Muscle of leg (tissue), 11 donors: Measurements from ENCODE around the gene B3GALT2. TPM values are rescaled to one million over a fixed set of nuclear protein-coding genes. Genes with fewer than 3 reads are reported as not detected.
"Not testable (repeated sequence)": the region's sequence is repeated elsewhere in the genome, so short reads cannot be mapped to it uniquely, and the experiment has no call there.

ENCODE experiments used
- DNase-seq: peaks from one replicate; pipeline ENCODE4 v3.0.0; 2013
- H3K27ac ChIP-seq: one replicate; pipeline ENCODE4 v1.5.1; 2013; ENCODE audit warnings: mild to moderate bottlenecking, low read length, control low read depth
- H3K27me3 ChIP-seq: one replicate; pipeline ENCODE4 v1.6.1; 2013; ENCODE audit warnings: low read length; ENCODE audit not compliant: control insufficient read depth, insufficient read depth
- H3K36me3 ChIP-seq: one replicate; pipeline ENCODE4 v1.6.1; 2013; ENCODE audit warnings: low read length; ENCODE audit not compliant: control insufficient read depth, insufficient read depth
- H3K4me1 ChIP-seq: one replicate; pipeline ENCODE4 v1.6.1; 2013; ENCODE audit warnings: low read length; ENCODE audit not compliant: control insufficient read depth, insufficient read depth
- H3K4me3 ChIP-seq: one replicate; pipeline ENCODE4 v1.5.1; 2013; ENCODE audit warnings: low read length, control low read depth
- H3K9me3 ChIP-seq: replicated peaks from 2 replicates; pipeline ENCODE4 v1.6.1; 2013; ENCODE audit warnings: low read depth, low read length; ENCODE audit not compliant: control insufficient read depth
- WGBS: methylation state at CpG from one replicate; pipeline ENCODE4 v1.1.5; 2013; ENCODE audit warnings: missing lambda C conversion rate; ENCODE audit not compliant: insufficient coverage; 5-methylcytosine and 5-hydroxymethylcytosine counted together
- polyA plus RNA-seq, 8 donors: library from polyadenylated mRNA; unstranded; fragments of 120-200 nt; gene quantifications; one replicate each; pipeline versions ENCODE4 v1.2.1 to v1.2.3, GENCODE V29; 2013; ENCODE audit warnings: inconsistent platforms in 1 of 8, low replicate concordance in 1 of 8; ENCODE audit not compliant: insufficient read length in 8 of 8, insufficient read depth in 1 of 8
- total RNA-seq: library from RNA; stranded (reverse); fragments of 120-200 nt; gene quantifications from one replicate; pipeline ENCODE4 v1.2.4, GENCODE V29; 2013

B3GALT2 gene
- total and polyA plus RNA-seq, 9 donors = 8.3 to 16.7 (median 15.4) TPM

GRCh38 chr1:193212637-193213036 lies 26.2 kb upstream of the B3GALT2 start:
- no peaks in the 10 kb centered on the region for H3K4me1 ChIP-seq
- H3K27me3 ChIP-seq = no peaks in the 10 kb centered on the region
- peaks cover 3% of the 10 kb centered on the region for H3K9me3 ChIP-seq
- WGBS = no CpG with 5 or more reads among the region's 2 CpGs
- H3K36me3 ChIP-seq = peaks cover 19% of the 10 kb centered on the region
- no peak for DNase-seq
- H3K4me3 ChIP-seq = no peak overlapping the region
- H3K27ac ChIP-seq = no peak overlapping the region

DNA sequence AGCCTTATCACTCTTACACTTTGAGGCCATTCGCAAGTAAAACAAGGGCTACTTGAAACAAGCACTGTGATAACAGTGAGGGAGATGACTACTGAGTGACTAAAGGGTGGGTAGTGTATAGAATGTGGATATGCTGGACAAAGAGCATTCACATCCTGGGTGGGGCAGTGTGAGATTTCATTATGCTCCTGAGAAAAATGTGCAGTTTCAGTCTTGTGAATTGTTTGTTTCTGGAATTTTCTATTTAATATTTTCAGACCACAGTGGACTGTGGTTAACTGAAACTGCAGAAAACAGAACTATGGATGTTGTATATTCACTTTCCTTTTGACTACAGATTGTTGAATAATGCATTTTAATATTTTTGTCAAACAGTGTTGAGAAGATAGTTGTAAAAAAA lies 25.1 kb upstream of the B3GALT2 start:
- Histone ChIP-seq H3K36me3 (peaks cover 18% of the 10 kb centered on the region), H3K9me3 (peaks cover 10% of the 10 kb centered on the region), H3K4me1 (no peaks in the 10 kb centered on the region), H3K27me3 (no peaks in the 10 kb centered on the region), H3K27ac (no peak overlapping the region), H3K4me3 (no peak overlapping the region)
- WGBS = no CpG with 5 or more reads among the region's 1 CpG
- peak; percentile 16 for DNase-seq

DNA sequence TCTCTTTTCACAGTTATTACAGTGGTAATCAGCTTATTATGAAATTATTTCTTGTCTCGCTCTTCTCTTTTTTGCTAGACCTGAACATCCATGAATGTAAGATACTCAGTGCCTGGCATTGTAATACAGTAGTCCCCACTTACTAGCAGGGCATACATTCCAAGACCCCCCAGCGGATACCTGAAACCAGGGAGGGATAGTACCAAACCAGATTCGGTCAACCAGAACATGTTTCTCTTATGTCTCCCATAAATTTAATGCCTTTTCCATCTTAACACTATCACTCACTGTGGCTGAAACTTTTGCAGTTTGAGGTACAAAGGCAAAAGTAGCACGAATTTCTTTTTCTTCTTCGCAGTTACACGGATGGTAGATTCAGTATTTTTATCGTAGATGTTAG lies 24.6 kb upstream of the B3GALT2 start:
- H3K36me3 ChIP-seq = peaks cover 18% of the 10 kb centered on the region
- H3K27me3 ChIP-seq = no peaks in the 10 kb centered on the region
- H3K9me3 ChIP-seq = peaks cover 11% of the 10 kb centered on the region
- H3K4me3 ChIP-seq = no peak overlapping the region
- H3K27ac ChIP-seq = no peak overlapping the region
- no peak for DNase-seq
- WGBS = 70% methylated on average over 2 of the region's 7 CpGs
- no peaks in the 10 kb centered on the region for H3K4me1 ChIP-seq

GRCh38 chr1:193201021-193201420 lies 14.6 kb upstream of the B3GALT2 start:
- no peak overlapping the region for H3K27ac ChIP-seq
- H3K36me3 ChIP-seq = no peaks in the 10 kb centered on the region
- DNase-seq = no peak
- no peaks in the 10 kb centered on the region for H3K27me3 ChIP-seq
- H3K4me1 ChIP-seq = no peaks in the 10 kb centered on the region
- no peak overlapping the region for H3K4me3 ChIP-seq
- no peaks in the 10 kb centered on the region for H3K9me3 ChIP-seq
- no CpG with 5 or more reads among the region's 2 CpGs for WGBS

GRCh38 chr1:193199940-193200339 lies 13.5 kb upstream of the B3GALT2 start:
- Histone ChIP-seq H3K27ac (no peak overlapping the region), H3K9me3 (no peaks in the 10 kb centered on the region), H3K36me3 (no peaks in the 10 kb centered on the region), H3K27me3 (no peaks in the 10 kb centered on the region), H3K4me1 (no peaks in the 10 kb centered on the region), H3K4me3 (no peak overlapping the region)
- DNase-seq = no peak
- no CpG with 5 or more reads among the region's 4 CpGs for WGBS

DNA sequence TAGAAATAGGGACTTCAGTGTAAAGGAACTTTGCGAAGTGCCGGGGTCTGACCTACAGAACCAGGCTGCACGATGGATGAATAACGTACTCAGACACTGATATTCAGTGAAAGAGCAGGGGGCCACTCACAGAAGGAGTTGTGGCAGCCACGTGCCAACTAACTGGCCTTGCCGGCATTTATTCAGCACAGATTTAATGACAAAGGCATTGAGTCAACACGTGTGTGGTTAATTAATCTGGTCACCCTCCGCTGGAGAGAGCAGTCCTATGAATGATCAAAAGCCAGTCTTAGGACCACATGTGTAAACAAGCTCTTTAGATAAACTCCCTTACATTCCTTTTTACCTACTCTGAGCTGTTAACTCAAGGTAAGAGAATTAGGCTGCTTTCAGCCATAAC lies 6.2 kb upstream of the B3GALT2 start:
- Histone ChIP-seq H3K9me3 (peaks cover 3% of the 10 kb centered on the region), H3K4me1 (no peaks in the 10 kb centered on the region), H3K27ac (no peak overlapping the region), H3K27me3 (no peaks in the 10 kb centered on the region), H3K36me3 (peaks cover 2% of the 10 kb centered on the region), H3K4me3 (no peak overlapping the region)
- no peak for DNase-seq
- WGBS = 98% methylated on average over 8 of the region's 8 CpGs

DNA sequence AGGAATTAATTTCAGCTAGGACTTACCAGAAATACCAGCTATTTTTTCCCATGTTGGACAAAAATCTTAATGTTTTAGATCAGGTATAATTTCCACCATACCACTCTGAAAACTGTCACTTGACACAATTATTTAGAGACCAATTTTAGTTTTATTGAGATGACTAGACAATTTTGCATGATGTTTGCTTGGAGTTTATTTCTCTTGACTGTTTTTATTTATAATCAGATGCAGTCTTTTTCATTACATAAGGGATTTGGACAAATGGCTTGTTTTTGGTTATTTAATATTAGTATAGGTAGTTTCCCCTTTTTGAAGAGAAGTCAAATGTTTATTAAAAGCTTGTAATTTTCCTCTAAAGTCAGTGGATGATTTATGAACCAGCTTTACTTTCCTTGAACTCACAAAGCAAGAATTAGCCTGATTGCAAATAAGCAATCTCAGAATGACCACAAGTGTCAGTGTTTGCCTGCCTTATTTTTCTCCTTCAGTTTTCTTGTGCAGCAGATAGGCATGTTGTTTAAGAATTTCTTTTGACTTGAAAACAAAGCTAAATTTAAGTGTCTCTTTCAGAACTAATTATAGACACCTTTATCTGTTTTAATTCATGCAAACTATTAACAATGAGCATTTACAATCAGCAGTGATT lies 3.8 kb upstream of the B3GALT2 start:
- Histone ChIP-seq H3K27me3 (no peaks in the 10 kb centered on the region), H3K27ac (no peak overlapping the region), H3K4me3 (no peak overlapping the region), H3K36me3 (peaks cover 2% of the 10 kb centered on the region), H3K9me3 (peaks cover 3% of the 10 kb centered on the region), H3K4me1 (no peaks in the 10 kb centered on the region)
- DNase-seq = peak; percentile 25

DNA sequence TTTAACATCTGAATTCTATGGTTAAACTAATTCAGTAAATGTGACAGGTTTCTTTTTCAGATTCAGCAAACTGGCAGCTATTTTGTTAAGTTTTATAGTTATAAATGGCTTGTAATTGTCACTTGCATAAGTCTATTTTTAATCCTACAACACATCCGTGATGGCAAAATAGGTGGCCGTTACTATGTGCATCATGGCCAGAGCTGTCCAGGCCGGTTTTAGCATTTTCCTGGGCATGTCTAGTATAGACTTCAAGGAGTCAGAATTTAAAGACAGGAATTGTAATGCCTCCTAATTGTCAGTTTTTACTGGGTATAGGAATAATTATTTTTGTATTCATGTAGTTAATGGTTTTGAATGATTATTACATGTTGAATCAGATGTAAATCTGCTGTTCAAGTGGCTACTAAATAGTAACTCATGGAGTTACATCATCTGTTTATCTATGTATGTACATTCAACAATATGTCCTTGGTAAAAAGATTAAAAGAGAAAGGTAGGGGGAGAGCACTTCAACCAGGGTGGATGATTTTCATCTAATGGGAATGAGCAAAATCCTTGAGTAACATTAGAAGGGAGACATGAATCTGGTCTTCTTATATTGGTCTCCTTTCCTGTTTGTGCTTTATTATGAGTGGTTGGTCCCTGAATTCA lies 3.2 kb upstream of the B3GALT2 start:
- Histone ChIP-seq H3K4me1 (no peaks in the 10 kb centered on the region), H3K9me3 (peaks cover 3% of the 10 kb centered on the region), H3K4me3 (no peak overlapping the region), H3K36me3 (peaks cover 2% of the 10 kb centered on the region), H3K27ac (no peak overlapping the region), H3K27me3 (no peaks in the 10 kb centered on the region)
- 86% methylated on average over 2 of the region's 3 CpGs for WGBS
- DNase-seq = no peak

- not testable (repeated sequence) for DNase-seq, H3K36me3 ChIP-seq, H3K27ac ChIP-seq, H3K4me1 ChIP-seq, H3K27me3 ChIP-seq, H3K4me3 ChIP-seq, H3K9me3 ChIP-seq
- WGBS = 92% methylated on average over 6 of the region's 7 CpGs
Measured at GRCh38 chr1:193188915-193189314, 2.5 kb upstream of the B3GALT2 start.

GRCh38 chr1:193187114-193187513 lies 701 bp upstream of the B3GALT2 start:
- H3K27ac ChIP-seq = no peak overlapping the region
- no peaks in the 10 kb centered on the region for H3K36me3 ChIP-seq
- no peaks in the 10 kb centered on the region for H3K27me3 ChIP-seq
- H3K4me1 ChIP-seq = no peaks in the 10 kb centered on the region
- no peaks in the 10 kb centered on the region for H3K9me3 ChIP-seq
- WGBS = no CpG with 5 or more reads among the region's 1 CpG
- DNase-seq = no peak
- H3K4me3 ChIP-seq = no peak overlapping the region
